ENCODE results near the gene XIRP2. TPM values are rescaled to one million over a fixed set of nuclear protein-coding genes. Genes with fewer than 3 reads are reported as not detected.

XIRP2 gene
- total RNA-seq, 2 donors from 2014 or later: 0.06 to 3.1 TPM

DNA sequence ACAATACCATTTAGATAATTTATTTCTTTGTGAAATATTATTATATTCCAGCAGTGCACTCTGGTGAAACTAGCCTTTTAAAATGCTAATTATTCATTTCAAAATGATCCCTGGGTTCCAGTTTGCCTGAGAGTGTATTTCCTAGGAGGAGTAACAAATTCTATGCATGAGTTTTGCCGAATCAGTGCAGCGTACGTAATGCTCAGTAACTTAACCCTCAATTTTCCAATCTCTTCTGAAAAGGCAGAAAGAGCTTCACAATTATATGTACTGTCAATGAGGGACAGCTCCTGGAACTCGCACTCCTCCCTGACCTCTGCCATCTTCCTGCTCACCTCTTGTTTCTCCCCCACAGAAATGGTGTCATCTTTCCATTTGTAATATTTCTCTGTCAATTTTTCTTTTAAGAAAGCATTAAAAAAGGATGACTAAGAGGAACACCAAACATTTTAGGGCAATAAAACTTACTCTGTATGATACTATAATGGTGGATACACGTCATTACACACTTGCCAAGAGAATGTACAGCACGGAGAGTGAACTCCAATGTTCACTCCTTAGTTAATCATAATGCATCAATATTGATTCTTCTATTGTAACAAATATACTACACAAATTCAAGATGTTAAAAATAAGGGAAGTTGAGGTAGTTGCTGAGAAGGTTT is 25.7 kb upstream of the XIRP2 start:
- Histone ChIP-seq H3K27ac (no peak overlapping the region), H3K4me1 (replicated peaks) (no peaks in the 10 kb centered on the region), H3K4me3 (no peak overlapping the region), H3K9me3 (no peaks in the 10 kb centered on the region), H3K36me3 (no peaks in the 10 kb centered on the region), H3K27me3 (replicated peaks; ENCODE audit: insufficient read depth) (no peaks in the 10 kb centered on the region)
- intact Hi-C loops (cut with DNase I): no loop called here
- DNase-seq (ENCODE audit: low spot score): no peak
- no peak for TF ChIP-seq POLR2AphosphoS5 (IDR thresholded peaks at IDR 0.05)
- no peak for TF ChIP-seq POLR2A (IDR thresholded peaks at IDR 0.05)
- TF ChIP-seq, protein P1, sequence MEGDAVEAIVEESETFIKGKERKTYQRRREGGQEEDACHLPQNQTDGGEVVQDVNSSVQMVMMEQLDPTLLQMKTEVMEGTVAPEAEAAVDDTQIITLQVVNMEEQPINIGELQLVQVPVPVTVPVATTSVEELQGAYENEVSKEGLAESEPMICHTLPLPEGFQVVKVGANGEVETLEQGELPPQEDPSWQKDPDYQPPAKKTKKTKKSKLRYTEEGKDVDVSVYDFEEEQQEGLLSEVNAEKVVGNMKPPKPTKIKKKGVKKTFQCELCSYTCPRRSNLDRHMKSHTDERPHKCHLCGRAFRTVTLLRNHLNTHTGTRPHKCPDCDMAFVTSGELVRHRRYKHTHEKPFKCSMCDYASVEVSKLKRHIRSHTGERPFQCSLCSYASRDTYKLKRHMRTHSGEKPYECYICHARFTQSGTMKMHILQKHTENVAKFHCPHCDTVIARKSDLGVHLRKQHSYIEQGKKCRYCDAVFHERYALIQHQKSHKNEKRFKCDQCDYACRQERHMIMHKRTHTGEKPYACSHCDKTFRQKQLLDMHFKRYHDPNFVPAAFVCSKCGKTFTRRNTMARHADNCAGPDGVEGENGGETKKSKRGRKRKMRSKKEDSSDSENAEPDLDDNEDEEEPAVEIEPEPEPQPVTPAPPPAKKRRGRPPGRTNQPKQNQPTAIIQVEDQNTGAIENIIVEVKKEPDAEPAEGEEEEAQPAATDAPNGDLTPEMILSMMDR (IDR thresholded peaks at IDR 0.05): no peak
- WGBS: 37% methylated on average over 6 of the region's 6 CpGs

DNA sequence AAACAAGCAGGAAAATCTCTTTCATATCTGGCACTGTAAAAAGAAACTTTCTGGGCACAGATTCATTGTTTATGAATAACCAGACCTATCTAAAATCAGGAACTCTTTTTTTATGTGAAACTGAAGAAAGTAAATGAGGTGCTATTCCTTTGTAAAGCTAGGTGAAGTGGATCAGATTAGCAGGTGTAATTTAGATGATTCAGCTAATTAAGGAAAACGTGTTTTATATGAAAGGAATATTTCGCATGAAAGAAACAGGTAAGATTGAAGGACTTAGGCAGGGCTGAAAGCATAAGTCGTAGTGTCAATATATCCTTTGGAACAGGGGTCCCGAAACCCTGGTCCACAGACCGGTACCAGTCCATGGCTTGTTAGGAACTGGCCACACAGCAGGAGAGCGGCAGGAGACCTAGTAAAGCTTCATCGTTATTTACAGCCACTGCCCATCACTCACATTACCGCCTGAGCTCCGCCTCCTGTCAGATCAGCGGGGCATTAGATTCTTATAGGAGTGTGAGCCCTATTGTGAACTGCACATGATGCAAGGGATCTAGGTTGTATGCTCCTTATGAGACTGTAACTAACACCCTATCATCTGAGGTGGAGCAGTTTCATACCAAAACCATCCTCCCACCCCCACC is 20.3 kb upstream of the XIRP2 start:
- H3K27ac ChIP-seq: no peak overlapping the region
- intact Hi-C loops (cut with DNase I): no loop called here
- H3K36me3 ChIP-seq: no peaks in the 10 kb centered on the region
- WGBS: 70% methylated on average over 10 of the region's 10 CpGs
- H3K4me1 ChIP-seq (replicated peaks): no peaks in the 10 kb centered on the region
- no peaks in the 10 kb centered on the region for H3K9me3 ChIP-seq
- no peaks in the 10 kb centered on the region for H3K27me3 ChIP-seq (replicated peaks; ENCODE audit: insufficient read depth)
- TF ChIP-seq, protein P1 (IDR thresholded peaks at IDR 0.05): no peak
- no peak for TF ChIP-seq POLR2AphosphoS5 (IDR thresholded peaks at IDR 0.05)
- no peak for TF ChIP-seq POLR2A (IDR thresholded peaks at IDR 0.05)
- no peak overlapping the region for H3K4me3 ChIP-seq
- no peak for DNase-seq (ENCODE audit: low spot score)

DNA sequence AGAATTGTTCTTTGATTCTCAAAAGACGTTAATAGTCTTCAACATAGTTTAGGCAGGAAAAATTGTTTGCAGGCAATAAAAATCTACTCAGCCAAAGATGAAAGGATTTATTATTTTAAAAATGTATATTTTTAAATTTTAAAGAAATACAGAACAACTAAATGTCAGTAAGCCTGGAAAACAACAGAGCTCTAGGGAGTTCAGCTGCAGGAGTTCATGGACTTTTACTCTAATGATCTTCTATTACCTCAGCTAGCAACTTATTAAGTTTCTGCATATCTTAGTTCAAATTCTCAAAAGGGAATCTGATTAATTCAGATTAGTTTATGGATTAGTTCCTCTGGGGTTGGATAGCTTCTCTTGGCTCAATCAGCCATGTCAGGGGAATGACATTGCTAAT is 17.9 kb upstream of the XIRP2 start:
- no peaks in the 10 kb centered on the region for H3K27me3 ChIP-seq (replicated peaks; ENCODE audit: insufficient read depth)
- no peaks in the 10 kb centered on the region for H3K4me1 ChIP-seq (replicated peaks)
- H3K36me3 ChIP-seq: no peaks in the 10 kb centered on the region
- TF ChIP-seq POLR2AphosphoS5 (IDR thresholded peaks at IDR 0.05): no peak
- TF ChIP-seq, protein P1 (IDR thresholded peaks at IDR 0.05): no peak
- TF ChIP-seq POLR2A (IDR thresholded peaks at IDR 0.05): no peak
- no peaks in the 10 kb centered on the region for H3K9me3 ChIP-seq
- DNase-seq (ENCODE audit: low spot score): no peak
- 88% methylated on average over 1 of the region's 1 CpG for WGBS
- H3K27ac ChIP-seq: no peak overlapping the region
- intact Hi-C loops (cut with DNase I): no loop called here
- no peak overlapping the region for H3K4me3 ChIP-seq

DNA sequence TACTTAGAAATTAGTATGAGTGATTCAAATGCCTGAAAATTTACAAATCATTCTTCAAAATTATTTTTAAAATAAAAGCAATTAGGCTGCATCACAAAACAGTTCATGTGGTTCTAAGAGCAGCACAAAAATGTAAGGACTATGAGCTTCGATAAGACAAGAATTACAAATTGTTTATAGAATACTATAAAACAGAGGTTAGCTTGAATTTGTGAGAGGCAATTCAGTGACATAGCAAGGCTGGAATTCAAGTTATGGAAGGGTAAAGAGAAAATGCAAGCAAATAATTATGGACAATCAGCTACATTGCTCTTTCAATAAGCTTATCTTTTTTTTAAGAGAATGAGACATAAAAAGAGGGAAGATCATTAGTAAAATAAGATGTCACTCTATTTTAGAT is 7.1 kb upstream of the XIRP2 start:
- no peaks in the 10 kb centered on the region for H3K27me3 ChIP-seq (replicated peaks; ENCODE audit: insufficient read depth)
- TF ChIP-seq POLR2A (IDR thresholded peaks at IDR 0.05) (no peak), POLR2AphosphoS5 (IDR thresholded peaks at IDR 0.05) (no peak)
- TF ChIP-seq, protein P1 (IDR thresholded peaks at IDR 0.05): no peak
- no peaks in the 10 kb centered on the region for H3K9me3 ChIP-seq
- DNase-seq (ENCODE audit: low spot score): no peak
- no peak overlapping the region for H3K4me3 ChIP-seq
- no peaks in the 10 kb centered on the region for H3K4me1 ChIP-seq (replicated peaks)
- 24% methylated on average over 1 of the region's 1 CpG for WGBS
- H3K36me3 ChIP-seq: no peaks in the 10 kb centered on the region
- intact Hi-C loops (cut with DNase I): no loop called here
- no peak overlapping the region for H3K27ac ChIP-seq

DNA sequence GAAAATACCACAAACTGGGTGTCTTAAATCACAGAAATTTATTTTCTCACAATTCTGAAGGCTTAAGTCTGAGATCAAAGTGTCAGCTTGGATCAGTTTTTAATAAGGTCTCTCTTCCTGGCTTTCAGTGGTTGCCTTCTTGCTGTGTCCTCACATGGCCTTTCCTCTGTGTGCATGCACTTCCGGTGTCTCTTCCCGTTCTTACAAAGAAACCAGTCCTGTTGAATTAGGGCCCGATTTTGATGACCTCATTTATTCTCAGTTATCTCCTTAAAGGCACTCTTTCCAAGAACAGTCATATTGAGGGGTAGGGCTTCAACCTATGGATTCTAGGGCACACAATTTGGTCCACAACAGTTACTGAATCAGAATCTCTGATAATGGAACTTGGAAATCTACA is 5.4 kb upstream of the XIRP2 start:
- intact Hi-C loops (cut with DNase I): no loop called here
- Histone ChIP-seq H3K4me3 (no peak overlapping the region), H3K4me1 (replicated peaks) (no peaks in the 10 kb centered on the region), H3K9me3 (no peaks in the 10 kb centered on the region), H3K36me3 (no peaks in the 10 kb centered on the region), H3K27ac (no peak overlapping the region), H3K27me3 (replicated peaks; ENCODE audit: insufficient read depth) (no peaks in the 10 kb centered on the region)
- 75% methylated on average over 3 of the region's 3 CpGs for WGBS
- no peak for DNase-seq (ENCODE audit: low spot score)
- TF ChIP-seq POLR2AphosphoS5 (IDR thresholded peaks at IDR 0.05): no peak
- TF ChIP-seq, protein P1 (IDR thresholded peaks at IDR 0.05): no peak
- TF ChIP-seq POLR2A (IDR thresholded peaks at IDR 0.05): no peak

Measured in prostate gland (tissue), 2 donors.